DND-41 (cell line): ENCODE data around the gene RHEX.

Source experiments
- CTCF ChIP-seq: IDR thresholded peaks from 2 replicates; pipeline ENCODE4 v1.5.1; 2012; ENCODE audit warnings: borderline replicate concordance, low read length, moderate library complexity, mild to moderate bottlenecking; ENCODE audit not compliant: poor library complexity, severe bottlenecking; ENCODE audit errors: extremely low read depth
- EZH2 ChIP-seq: IDR thresholded peaks from 3 replicates; pipeline ENCODE4 v1.6.1; 2012; ENCODE audit warnings: borderline replicate concordance, low read depth, mild to moderate bottlenecking, moderate library complexity, low read length, inconsistent platforms; ENCODE audit not compliant: severe bottlenecking

- TF ChIP-seq CTCF = no peak
- no peak for TF ChIP-seq EZH2
These were observed 83.3 kb downstream of the RHEX start for GRCh38 chr1:206136241-206136640.
